Measurements from ENCODE around the gene PTPRQ. TPM values are rescaled to one million over a fixed set of nuclear protein-coding genes. Genes with fewer than 3 reads are reported as not detected.

PTPRQ gene
- total RNA-seq, 2 donors from 2014 or later: 2.3 to 2.4 TPM

- Histone ChIP-seq H3K36me3 (no peaks in the 10 kb centered on the region), H3K4me1 (ENCODE audit: control insufficient read depth in 1 of 2, low read depth in 2 of 2) (no peaks in the 10 kb centered on the region), H3K27me3 (replicated peaks; ENCODE audit: insufficient read depth) (no peaks in the 10 kb centered on the region), H3K27ac (no peak overlapping the region), H3K9me3 (no peaks in the 10 kb centered on the region), H3K4me3 (no peak overlapping the region)
- ATAC-seq (ENCODE audit: insufficient number of reproducible peaks, low FRiP score, low read depth) (no peak), DNase-seq (ENCODE audit: low spot score) (no peak)
- no peak for TF ChIP-seq CTCF (IDR thresholded peaks at IDR 0.05)
Measured at GRCh38 chr12:80715713-80716249, 271.7 kb downstream of the PTPRQ start.

DNA sequence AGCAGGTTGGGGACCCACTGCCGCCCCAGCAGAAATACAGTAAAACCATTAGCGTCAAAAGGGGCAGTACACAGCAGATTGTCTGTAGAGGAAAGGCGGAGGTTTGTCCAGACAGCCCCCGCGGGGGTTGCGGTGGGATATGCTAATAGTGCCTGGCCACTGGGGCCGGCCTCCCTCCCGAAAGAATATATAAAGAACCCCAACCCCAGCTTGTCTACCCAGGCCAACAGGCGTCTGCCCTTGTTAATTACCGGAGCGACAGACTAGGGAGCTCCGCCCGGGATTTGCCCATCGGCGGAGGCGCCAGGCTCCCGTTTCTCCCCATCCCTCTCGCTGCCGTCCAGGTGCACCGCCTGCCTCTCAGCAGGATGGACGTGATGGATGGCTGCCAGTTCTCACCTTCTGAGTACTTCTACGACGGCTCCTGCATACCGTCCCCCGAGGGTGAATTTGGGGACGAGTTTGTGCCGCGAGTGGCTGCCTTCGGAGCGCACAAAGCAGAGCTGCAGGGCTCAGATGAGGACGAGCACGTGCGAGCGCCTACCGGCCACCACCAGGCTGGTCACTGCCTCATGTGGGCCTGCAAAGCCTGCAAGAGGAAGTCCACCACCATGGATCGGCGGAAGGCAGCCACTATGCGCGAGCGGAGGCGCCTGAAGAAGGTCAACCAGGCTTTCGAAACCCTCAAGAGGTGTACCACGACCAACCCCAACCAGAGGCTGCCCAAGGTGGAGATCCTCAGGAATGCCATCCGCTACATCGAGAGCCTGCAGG is 272.8 kb downstream of the PTPRQ start, which contains the start of gene MYF5:
Gene MYF5, plus strand, starts transcription at position 217 of the 774 bp plus-strand sequence. Its CDS starts 152 bp downstream, at position 369.
- TF ChIP-seq CTCF (IDR thresholded peaks at IDR 0.05): no peak
- H3K27ac ChIP-seq: no peak within 1 kb of the TSS
- H3K27me3 ChIP-seq (replicated peaks; ENCODE audit: insufficient read depth): no peaks in the 10 kb centered on the region
- no peaks in the 10 kb centered on the region for H3K4me1 ChIP-seq (ENCODE audit: control insufficient read depth in 1 of 2, low read depth in 2 of 2)
- ATAC-seq (ENCODE audit: insufficient number of reproducible peaks, low FRiP score, low read depth) (no peak), DNase-seq (ENCODE audit: low spot score) (no peak)
- no peaks in the 10 kb centered on the region for H3K9me3 ChIP-seq
- no peak within 1 kb of the TSS for H3K4me3 ChIP-seq
- H3K36me3 ChIP-seq: no peaks in the 10 kb centered on the region

- H3K4me3 ChIP-seq: no peak overlapping the region
- no peak overlapping the region for H3K27ac ChIP-seq
- no peaks in the 10 kb centered on the region for H3K36me3 ChIP-seq
- no peaks in the 10 kb centered on the region for H3K9me3 ChIP-seq
- H3K27me3 ChIP-seq (replicated peaks; ENCODE audit: insufficient read depth): no peaks in the 10 kb centered on the region
- DNase-seq (ENCODE audit: low spot score) (no peak), ATAC-seq (ENCODE audit: insufficient number of reproducible peaks, low FRiP score, low read depth) (no peak)
- H3K4me1 ChIP-seq (ENCODE audit: control insufficient read depth in 1 of 2, low read depth in 2 of 2): no peaks in the 10 kb centered on the region
- no peak for TF ChIP-seq CTCF (IDR thresholded peaks at IDR 0.05)
Measured at GRCh38 chr12:80717856-80718255, 273.8 kb downstream of the PTPRQ start.

- Histone ChIP-seq H3K27me3 (replicated peaks; ENCODE audit: insufficient read depth) (no peaks in the 10 kb centered on the region), H3K27ac (no peak overlapping the region), H3K9me3 (no peaks in the 10 kb centered on the region), H3K4me3 (no peak overlapping the region), H3K4me1 (ENCODE audit: control insufficient read depth in 1 of 2, low read depth in 2 of 2) (no peaks in the 10 kb centered on the region), H3K36me3 (no peaks in the 10 kb centered on the region)
- no peak for TF ChIP-seq CTCF (IDR thresholded peaks at IDR 0.05)
- DNase-seq (ENCODE audit: low spot score) (no peak), ATAC-seq (ENCODE audit: insufficient number of reproducible peaks, low FRiP score, low read depth) (no peak)
Measured at GRCh38 chr12:80720516-80720915, 276.5 kb downstream of the PTPRQ start.

DNA sequence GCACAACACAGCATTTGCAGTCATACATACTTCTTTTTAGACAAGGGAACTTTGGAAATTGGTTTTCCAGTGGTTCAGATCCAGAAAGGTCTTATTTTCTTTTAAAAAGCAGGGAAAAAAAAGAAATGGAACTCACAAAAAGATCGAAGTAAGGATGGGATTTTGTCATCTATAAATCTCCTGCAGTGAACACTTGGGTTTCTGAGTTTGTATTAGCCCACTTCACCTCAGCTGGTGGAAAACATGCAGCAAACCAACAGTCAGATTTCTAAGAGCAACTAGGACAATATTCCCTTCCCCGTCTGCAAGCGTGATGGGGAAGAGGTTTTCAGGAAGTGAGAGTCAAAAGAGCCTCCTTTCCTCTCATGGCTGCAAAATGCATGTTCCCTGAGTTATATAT is 277.3 kb downstream of the PTPRQ start:
- TF ChIP-seq CTCF (IDR thresholded peaks at IDR 0.05): no peak
- Histone ChIP-seq H3K27me3 (replicated peaks; ENCODE audit: insufficient read depth) (no peaks in the 10 kb centered on the region), H3K27ac (no peak overlapping the region), H3K9me3 (no peaks in the 10 kb centered on the region), H3K4me1 (ENCODE audit: control insufficient read depth in 1 of 2, low read depth in 2 of 2) (no peaks in the 10 kb centered on the region), H3K4me3 (no peak overlapping the region), H3K36me3 (no peaks in the 10 kb centered on the region)
- no peak for ATAC-seq (ENCODE audit: insufficient number of reproducible peaks, low FRiP score, low read depth)
- no peak for DNase-seq (ENCODE audit: low spot score)
